ENCODE data around the gene NDUFV3. TPM values are rescaled to one million over a fixed set of nuclear protein-coding genes. Genes with fewer than 3 reads are reported as not detected.

Gene NDUFV3
- total and polyA plus RNA-seq, 2 of the 13 experiments (the other 11 are each of a cell fraction or from before 2014, with no cell fraction given) = 14.2 to 29.6 TPM

DNA sequence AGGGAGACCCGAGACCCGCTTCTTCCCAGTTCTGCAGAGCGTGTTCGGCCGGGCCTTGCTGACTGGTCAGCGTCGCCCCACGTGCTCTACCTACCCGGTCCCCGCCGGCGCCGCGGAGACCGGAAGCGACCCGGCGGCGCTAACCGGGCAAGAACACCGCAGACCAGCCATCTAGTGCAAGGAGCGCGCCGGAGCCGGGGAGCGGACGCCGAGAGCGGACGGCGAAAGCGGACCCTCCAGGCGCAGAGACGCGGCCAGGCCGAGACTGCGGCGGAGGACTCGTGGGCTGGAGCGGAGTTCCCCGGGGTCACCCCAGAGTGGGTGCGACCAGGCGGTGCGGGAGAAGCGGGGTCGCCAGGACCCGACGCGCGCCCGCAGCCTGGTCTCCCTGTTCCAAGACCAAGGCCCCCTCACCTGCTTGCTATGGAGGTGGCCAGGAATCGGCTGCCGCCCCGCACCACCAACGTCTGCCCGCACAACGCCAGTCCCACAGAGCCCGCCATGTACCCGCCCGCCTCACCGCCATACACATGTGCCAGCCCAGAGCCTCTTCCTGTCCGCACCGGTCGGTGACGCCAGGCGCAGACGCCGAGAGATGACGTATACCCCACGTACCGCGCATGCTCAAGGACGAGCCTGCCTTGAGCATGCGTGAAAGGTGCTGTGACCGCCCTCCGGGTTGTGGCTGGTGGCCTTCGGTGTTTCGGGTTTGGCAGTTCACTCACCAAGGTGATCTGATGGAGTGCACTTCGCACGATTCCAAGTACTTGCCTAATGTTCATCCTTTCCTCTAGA lies 13.9 kb upstream of the NDUFV3 start, which contains the start of gene WDR4 (continued):
- TF ChIP-seq BRF2 (CRISPR knock-in tag; IDR thresholded peaks at IDR 0.05) (no peak; the same call in 1 of the 2 replicates), ZNF850 (CRISPR knock-in tag; conservative IDR thresholded peaks at IDR 0.05) (no peak), ZNF484 (CRISPR knock-in tag; IDR thresholded peaks at IDR 0.05; ENCODE audit: borderline replicate concordance, low read depth) (no peak), ZSCAN9 (CRISPR knock-in tag; IDR thresholded peaks at IDR 0.05; ENCODE audit: borderline replicate concordance) (no peak; the same call in none of the 2 replicates), POLR2A (IDR thresholded peaks at IDR 0.05; ENCODE audit: insufficient read depth in 1 of 2, low read depth in 2 of 2, low read length in 2 of 2) (peak; percentile 97 to 99), ZNF788 (CRISPR knock-in tag; IDR thresholded peaks at IDR 0.05; ENCODE audit: borderline replicate concordance) (peak; percentile 85; the same call in 1 of the 2 replicates), TRIM24 (CRISPR knock-in tag; IDR thresholded peaks at IDR 0.05) (no peak), AKAP8 (CRISPR knock-in tag; IDR thresholded peaks at IDR 0.05) (no peak; the same call in 1 of the 2 replicates), ATAD3A (CRISPR knock-in tag; IDR thresholded peaks at IDR 0.05) (no peak), ZNF549 (CRISPR knock-in tag; IDR thresholded peaks at IDR 0.05) (0 out of 2 replicates have a peak, but pooled peaks have one; percentile 31), ZNF343 (CRISPR knock-in tag; IDR thresholded peaks at IDR 0.05) (peak; percentile 91), AHR (CRISPR knock-in tag; IDR thresholded peaks at IDR 0.05) (no peak), ZNF274 (CRISPR knock-in tag; IDR thresholded peaks at IDR 0.05) (peak; percentile 61), ZNF331 (CRISPR knock-in tag; IDR thresholded peaks at IDR 0.05) (peak; percentile 53; the same call in 1 of the 2 replicates), TFE3 (CRISPR knock-in tag; IDR thresholded peaks at IDR 0.05) (no peak), MIER3 (CRISPR knock-in tag; IDR thresholded peaks at IDR 0.05; ENCODE audit: borderline replicate concordance) (peak; percentile 70; the same call in 1 of the 2 replicates)
- TF ChIP-seq, protein P1, sequence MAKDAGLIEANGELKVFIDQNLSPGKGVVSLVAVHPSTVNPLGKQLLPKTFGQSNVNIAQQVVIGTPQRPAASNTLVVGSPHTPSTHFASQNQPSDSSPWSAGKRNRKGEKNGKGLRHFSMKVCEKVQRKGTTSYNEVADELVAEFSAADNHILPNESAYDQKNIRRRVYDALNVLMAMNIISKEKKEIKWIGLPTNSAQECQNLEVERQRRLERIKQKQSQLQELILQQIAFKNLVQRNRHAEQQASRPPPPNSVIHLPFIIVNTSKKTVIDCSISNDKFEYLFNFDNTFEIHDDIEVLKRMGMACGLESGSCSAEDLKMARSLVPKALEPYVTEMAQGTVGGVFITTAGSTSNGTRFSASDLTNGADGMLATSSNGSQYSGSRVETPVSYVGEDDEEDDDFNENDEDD (CRISPR knock-in tag; IDR thresholded peaks at IDR 0.05; ENCODE audit: borderline replicate concordance) = no peak; the same call in 1 of the 2 replicates
- TF ChIP-seq, protein P2, sequence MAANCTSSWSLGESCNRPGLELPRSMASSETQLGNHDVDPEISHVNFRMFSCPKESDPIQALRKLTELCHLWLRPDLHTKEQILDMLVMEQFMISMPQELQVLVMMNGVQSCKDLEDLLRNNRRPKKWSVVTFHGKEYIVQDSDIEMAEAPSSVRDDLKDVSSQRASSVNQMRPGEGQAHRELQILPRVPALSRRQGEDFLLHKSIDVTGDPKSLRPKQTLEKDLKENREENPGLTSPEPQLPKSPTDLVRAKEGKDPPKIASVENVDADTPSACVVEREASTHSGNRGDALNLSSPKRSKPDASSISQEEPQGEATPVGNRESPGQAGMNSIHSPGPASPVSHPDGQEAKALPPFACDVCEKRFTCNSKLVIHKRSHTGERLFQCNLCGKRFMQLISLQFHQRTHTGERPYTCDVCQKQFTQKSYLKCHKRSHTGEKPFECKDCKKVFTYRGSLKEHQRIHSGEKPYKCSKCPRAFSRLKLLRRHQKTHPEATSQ (CRISPR knock-in tag; IDR thresholded peaks at IDR 0.05; ENCODE audit: borderline replicate concordance) = no peak
- TF ChIP-seq, protein P3, sequence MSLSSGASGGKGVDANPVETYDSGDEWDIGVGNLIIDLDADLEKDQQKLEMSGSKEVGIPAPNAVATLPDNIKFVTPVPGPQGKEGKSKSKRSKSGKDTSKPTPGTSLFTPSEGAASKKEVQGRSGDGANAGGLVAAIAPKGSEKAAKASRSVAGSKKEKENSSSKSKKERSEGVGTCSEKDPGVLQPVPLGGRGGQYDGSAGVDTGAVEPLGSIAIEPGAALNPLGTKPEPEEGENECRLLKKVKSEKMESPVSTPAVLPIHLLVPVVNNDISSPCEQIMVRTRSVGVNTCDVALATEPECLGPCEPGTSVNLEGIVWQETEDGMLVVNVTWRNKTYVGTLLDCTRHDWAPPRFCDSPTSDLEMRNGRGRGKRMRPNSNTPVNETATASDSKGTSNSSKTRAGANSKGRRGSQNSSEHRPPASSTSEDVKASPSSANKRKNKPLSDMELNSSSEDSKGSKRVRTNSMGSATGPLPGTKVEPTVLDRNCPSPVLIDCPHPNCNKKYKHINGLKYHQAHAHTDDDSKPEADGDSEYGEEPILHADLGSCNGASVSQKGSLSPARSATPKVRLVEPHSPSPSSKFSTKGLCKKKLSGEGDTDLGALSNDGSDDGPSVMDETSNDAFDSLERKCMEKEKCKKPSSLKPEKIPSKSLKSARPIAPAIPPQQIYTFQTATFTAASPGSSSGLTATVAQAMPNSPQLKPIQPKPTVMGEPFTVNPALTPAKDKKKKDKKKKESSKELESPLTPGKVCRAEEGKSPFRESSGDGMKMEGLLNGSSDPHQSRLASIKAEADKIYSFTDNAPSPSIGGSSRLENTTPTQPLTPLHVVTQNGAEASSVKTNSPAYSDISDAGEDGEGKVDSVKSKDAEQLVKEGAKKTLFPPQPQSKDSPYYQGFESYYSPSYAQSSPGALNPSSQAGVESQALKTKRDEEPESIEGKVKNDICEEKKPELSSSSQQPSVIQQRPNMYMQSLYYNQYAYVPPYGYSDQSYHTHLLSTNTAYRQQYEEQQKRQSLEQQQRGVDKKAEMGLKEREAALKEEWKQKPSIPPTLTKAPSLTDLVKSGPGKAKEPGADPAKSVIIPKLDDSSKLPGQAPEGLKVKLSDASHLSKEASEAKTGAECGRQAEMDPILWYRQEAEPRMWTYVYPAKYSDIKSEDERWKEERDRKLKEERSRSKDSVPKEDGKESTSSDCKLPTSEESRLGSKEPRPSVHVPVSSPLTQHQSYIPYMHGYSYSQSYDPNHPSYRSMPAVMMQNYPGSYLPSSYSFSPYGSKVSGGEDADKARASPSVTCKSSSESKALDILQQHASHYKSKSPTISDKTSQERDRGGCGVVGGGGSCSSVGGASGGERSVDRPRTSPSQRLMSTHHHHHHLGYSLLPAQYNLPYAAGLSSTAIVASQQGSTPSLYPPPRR (CRISPR knock-in tag; IDR thresholded peaks at IDR 0.05; ENCODE audit: borderline replicate concordance) = no peak; the same call in 1 of the 2 replicates
